DOHH2 (cell line): ENCODE measurements around the gene GAS2L3.
"Not testable (repeated sequence)": the region's sequence is repeated elsewhere in the genome, so short reads cannot be mapped to it uniquely, and the experiment has no call there.

Experiments
- H3F3A ChIP-seq: fragments of 200-600 bp; sonication (generic), shearing (Covaris generic); 2 replicates; pipeline ENCODE4 v1.6.0; 2016; ENCODE audit warnings: antibody characterized with exemption, mild to moderate bottlenecking; ENCODE audit not compliant: control insufficient read depth, insufficient read depth
- H3K27ac ChIP-seq: fragments of 200-600 bp; sonication (generic); 2 replicates; pipeline ENCODE4 v1.5.1; 2014; ENCODE audit warnings: low read depth, mild to moderate bottlenecking, low read length, moderate library complexity
- H3K27me3 ChIP-seq: fragments of 200-600 bp; sonication (generic); 2 replicates; pipeline ENCODE4 v1.6.1; 2014; ENCODE audit warnings: mild to moderate bottlenecking, low read length, mixed read lengths; ENCODE audit not compliant: control insufficient read depth
- H3K36me3 ChIP-seq: fragments of 200-600 bp; sonication (generic); 2 replicates; pipeline ENCODE4 v1.6.1; 2014; ENCODE audit warnings: mild to moderate bottlenecking, low read length, moderate library complexity, mixed read lengths; ENCODE audit not compliant: control insufficient read depth
- H3K4me1 ChIP-seq: fragments of 200-600 bp; sonication (generic); 2 replicates; pipeline ENCODE4 v1.6.1; 2014; ENCODE audit warnings: mild to moderate bottlenecking, low read length, mixed read lengths; ENCODE audit not compliant: control insufficient read depth
- H3K4me2 ChIP-seq: fragments of 200-600 bp; sonication (generic); 2 replicates; pipeline ENCODE4 v1.6.0; 2014; ENCODE audit warnings: mild to moderate bottlenecking, low read length, moderate library complexity
- H3K4me3 ChIP-seq: fragments of 200-600 bp; sonication (generic); 2 replicates; pipeline ENCODE4 v1.5.1; 2014; ENCODE audit warnings: mild to moderate bottlenecking, low read length, mixed read lengths
- H3K79me2 ChIP-seq: fragments of 200-600 bp; sonication (generic); 2 replicates; pipeline ENCODE4 v1.6.1; 2014; ENCODE audit warnings: mild to moderate bottlenecking, low read length, mixed read lengths; ENCODE audit not compliant: control insufficient read depth
- H3K9me2 ChIP-seq: fragments of 200-600 bp; sonication (generic); replicated peaks from 2 replicates; pipeline ENCODE4 v1.6.1; 2014; ENCODE audit warnings: mild to moderate bottlenecking, low read length, mixed read lengths; ENCODE audit not compliant: control insufficient read depth
- H3K9me3 ChIP-seq: fragments of 200-600 bp; sonication (generic); 2 replicates; pipeline ENCODE4 v1.6.1; 2014; ENCODE audit warnings: antibody characterized with exemption, low read length, mixed read lengths; ENCODE audit not compliant: control insufficient read depth, insufficient read depth
- H4K20me1 ChIP-seq: fragments of 200-600 bp; sonication (generic); 2 replicates; pipeline ENCODE4 v1.6.0; 2014; ENCODE audit warnings: low read depth, mild to moderate bottlenecking, antibody characterized with exemption, low read length, moderate library complexity; ENCODE audit not compliant: control insufficient read depth, insufficient read depth
- CTCF ChIP-seq: fragments of 200-600 bp; sonication (generic); IDR thresholded peaks from one replicate; pipeline ENCODE4 v1.5.1; 2014; ENCODE audit warnings: antibody characterized with exemption, mild to moderate bottlenecking, low read depth, low read length; ENCODE audit not compliant: poor library complexity, severe bottlenecking
- EZH2phosphoT487 ChIP-seq: fragments of 200-600 bp; sonication (generic); IDR thresholded peaks from 2 replicates; pipeline ENCODE4 v1.6.1; 2017; ENCODE audit warnings: borderline replicate concordance, mild to moderate bottlenecking, antibody characterized with exemption, low read length, moderate library complexity, mixed read lengths

GAS2L3 gene

GRCh38 chr12:100584256-100584655 lies 10.8 kb downstream of the GAS2L3 start:
- no peak overlapping the region for H3K27ac ChIP-seq
- no peak for TF ChIP-seq EZH2phosphoT487
- no peaks in the 10 kb centered on the region for H3K27me3 ChIP-seq
- no peaks in the 10 kb centered on the region for H4K20me1 ChIP-seq
- H3K9me2 ChIP-seq = no peaks in the 10 kb centered on the region
- H3K4me3 ChIP-seq = no peak overlapping the region
- no peak overlapping the region for H3K4me2 ChIP-seq
- H3F3A ChIP-seq = no peaks in the 10 kb centered on the region
- H3K36me3 ChIP-seq = no peaks in the 10 kb centered on the region
- no peaks in the 10 kb centered on the region for H3K4me1 ChIP-seq
- no peaks in the 10 kb centered on the region for H3K79me2 ChIP-seq
- H3K9me3 ChIP-seq = no peaks in the 10 kb centered on the region; the same call in 1 of the 2 replicates

- TF ChIP-seq EZH2phosphoT487 (no peak), CTCF (no peak)
- H3K4me2 ChIP-seq = no peak overlapping the region
- no peaks in the 10 kb centered on the region for H3K9me3 ChIP-seq
- H3K27ac ChIP-seq = no peak overlapping the region
- no peaks in the 10 kb centered on the region for H3K36me3 ChIP-seq
- H3F3A ChIP-seq = no peaks in the 10 kb centered on the region
- no peaks in the 10 kb centered on the region for H4K20me1 ChIP-seq
- no peaks in the 10 kb centered on the region for H3K27me3 ChIP-seq
- no peaks in the 10 kb centered on the region for H3K9me2 ChIP-seq
- H3K4me1 ChIP-seq = no peaks in the 10 kb centered on the region
- no peak overlapping the region for H3K4me3 ChIP-seq
- H3K79me2 ChIP-seq = no peaks in the 10 kb centered on the region
Measured at GRCh38 chr12:100591979-100592378, 18.5 kb downstream of the GAS2L3 start.

- no peaks in the 10 kb centered on the region for H3K9me2 ChIP-seq
- H3F3A ChIP-seq = no peaks in the 10 kb centered on the region
- H3K4me2 ChIP-seq = no peak overlapping the region
- no peak for TF ChIP-seq EZH2phosphoT487
- H3K27me3 ChIP-seq = no peaks in the 10 kb centered on the region
- H3K4me3 ChIP-seq = no peak overlapping the region
- H3K79me2 ChIP-seq = no peaks in the 10 kb centered on the region
- no peaks in the 10 kb centered on the region for H4K20me1 ChIP-seq
- H3K27ac ChIP-seq = no peak overlapping the region
- H3K4me1 ChIP-seq = no peaks in the 10 kb centered on the region
- no peaks in the 10 kb centered on the region for H3K9me3 ChIP-seq
- no peaks in the 10 kb centered on the region for H3K36me3 ChIP-seq
Measured at GRCh38 chr12:100593490-100593889, 20.0 kb downstream of the GAS2L3 start.

GRCh38 chr12:100601626-100602025 lies 28.1 kb downstream of the GAS2L3 start:
- H4K20me1 ChIP-seq = no peaks in the 10 kb centered on the region
- H3K4me2 ChIP-seq = no peak overlapping the region
- no peaks in the 10 kb centered on the region for H3K27me3 ChIP-seq
- no peaks in the 10 kb centered on the region for H3K9me3 ChIP-seq
- no peak overlapping the region for H3K4me3 ChIP-seq
- H3K79me2 ChIP-seq = no peaks in the 10 kb centered on the region
- H3K36me3 ChIP-seq = no peaks in the 10 kb centered on the region
- no peaks in the 10 kb centered on the region for H3F3A ChIP-seq
- no peak overlapping the region for H3K27ac ChIP-seq
- no peak for TF ChIP-seq CTCF
- no peak for TF ChIP-seq EZH2phosphoT487
- no peaks in the 10 kb centered on the region for H3K9me2 ChIP-seq
- H3K4me1 ChIP-seq = no peaks in the 10 kb centered on the region

- not testable (repeated sequence) for H4K20me1 ChIP-seq, H3K27ac ChIP-seq, H3K9me3 ChIP-seq, H3K27me3 ChIP-seq, H3F3A ChIP-seq, H3K4me1 ChIP-seq, H3K4me2 ChIP-seq, H3K9me2 ChIP-seq, H3K36me3 ChIP-seq, H3K4me3 ChIP-seq, H3K79me2 ChIP-seq
Measured at GRCh38 chr12:100602997-100603396, 29.5 kb downstream of the GAS2L3 start.
